NCI-H2227 treated with DMSO at 0.1 percent for 48 hours (cell line): Measurements from ENCODE around the gene ABHD6.
"Not testable (repeated sequence)": the region's sequence is repeated elsewhere in the genome, so short reads cannot be mapped to it uniquely, and the experiment has no call there.

Experiments
- DNase-seq: peaks from one replicate; lab custom pipeline; 2025; lab: John Stamatoyannopoulos, UW

ABHD6 gene

GRCh38 chr3:58243976-58244585, 6.5 kb downstream of the ABHD6 start:
- no peak for DNase-seq

- DNase-seq, result peak; percentile 13
Observed at GRCh38 chr3:58246148-58247047, 8.8 kb downstream of the ABHD6 start.

- peak; percentile 42 for DNase-seq
Observed at GRCh38 chr3:58249358-58250092, 11.9 kb downstream of the ABHD6 start.

- no peak for DNase-seq
Observed at GRCh38 chr3:58250093-58250707, 12.6 kb downstream of the ABHD6 start.

GRCh38 chr3:58251631-58252035, 14.0 kb downstream of the ABHD6 start:
- DNase-seq, result no peak

GRCh38 chr3:58254144-58254543, 16.6 kb downstream of the ABHD6 start:
- no peak for DNase-seq

- DNase-seq, result no peak
Observed at GRCh38 chr3:58256061-58256460, 18.5 kb downstream of the ABHD6 start.

- no peak for DNase-seq
Observed at GRCh38 chr3:58256511-58256910, 18.9 kb downstream of the ABHD6 start.

GRCh38 chr3:58258392-58259055, 20.9 kb downstream of the ABHD6 start:
- no peak for DNase-seq

GRCh38 chr3:58260261-58260731, 22.7 kb downstream of the ABHD6 start:
- DNase-seq, result no peak

GRCh38 chr3:58260733-58261132, 23.1 kb downstream of the ABHD6 start:
- no peak for DNase-seq

- DNase-seq, result no peak
Observed at GRCh38 chr3:58261954-58262666, 24.5 kb downstream of the ABHD6 start.

GRCh38 chr3:58266577-58266976, 29.0 kb downstream of the ABHD6 start:
- no peak for DNase-seq

GRCh38 chr3:58267543-58267942, 30.0 kb downstream of the ABHD6 start:
- DNase-seq, result not testable (repeated sequence)

GRCh38 chr3:58269356-58269755, 31.8 kb downstream of the ABHD6 start:
- DNase-seq, result no peak

GRCh38 chr3:58270485-58270884, 32.9 kb downstream of the ABHD6 start:
- no peak for DNase-seq

- DNase-seq, result no peak
Observed at GRCh38 chr3:58271901-58272501, 34.4 kb downstream of the ABHD6 start.

- no peak for DNase-seq
Observed at GRCh38 chr3:58272891-58273290, 35.3 kb downstream of the ABHD6 start.

GRCh38 chr3:58273362-58273761, 35.8 kb downstream of the ABHD6 start:
- DNase-seq, result not testable (repeated sequence)

GRCh38 chr3:58274027-58274614, 36.5 kb downstream of the ABHD6 start:
- no peak for DNase-seq
